Measurements from ENCODE around the gene GINS1. TPM values are rescaled to one million over a fixed set of nuclear protein-coding genes. Genes with fewer than 3 reads are reported as not detected.

The GINS1 gene
- total and polyA plus RNA-seq, 2 of the 13 experiments (the other 11 are each of a cell fraction or from before 2014, with no cell fraction given) = 14.6 to 59.9 TPM

DNA sequence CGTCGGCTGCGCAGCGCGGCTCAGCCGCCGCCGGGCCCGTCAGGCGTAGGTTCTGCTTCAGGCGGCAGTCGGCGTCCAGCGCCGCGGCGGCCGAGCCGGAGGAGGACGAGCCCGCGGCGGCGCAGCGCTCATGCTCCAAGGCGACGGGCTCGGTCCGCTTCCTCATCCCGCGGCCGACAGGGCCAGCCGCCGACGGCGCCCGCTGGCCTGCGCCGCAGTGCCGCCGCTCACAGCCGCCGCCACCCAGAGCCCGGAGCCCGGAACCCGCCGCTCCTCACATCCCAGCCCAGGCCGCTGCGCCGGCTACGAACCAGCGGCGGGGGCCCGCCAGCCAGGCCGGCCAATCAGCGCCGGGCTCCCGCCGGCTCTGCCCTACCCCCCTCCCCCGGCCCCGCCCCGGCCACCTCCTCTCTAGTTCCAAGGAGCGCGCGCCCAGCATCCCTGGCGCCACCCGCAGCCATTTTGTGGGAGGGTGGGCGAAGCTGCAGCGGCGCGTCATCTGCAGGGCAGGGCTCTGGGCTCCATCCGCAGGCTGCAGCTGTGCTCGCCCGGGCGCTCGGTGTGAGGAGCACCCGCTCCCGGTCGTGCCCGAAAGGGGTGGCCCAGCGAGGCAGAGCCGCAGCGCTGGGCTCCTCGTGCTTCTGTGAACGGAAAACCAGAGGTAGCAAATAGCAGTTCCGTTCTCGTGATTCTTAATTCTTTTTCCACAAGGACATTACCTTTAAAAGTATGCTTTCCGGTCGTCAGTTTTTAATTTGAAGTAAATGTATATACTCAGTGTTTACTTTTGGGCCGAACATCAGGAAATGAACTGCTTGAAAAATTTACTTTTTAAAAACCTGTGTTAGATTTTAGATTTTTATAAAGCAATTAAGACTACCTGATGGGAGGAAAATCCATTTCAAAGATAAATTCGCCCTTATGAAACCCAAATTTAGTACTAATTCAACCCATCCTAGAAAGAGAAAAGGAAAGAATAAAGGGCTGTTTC is 16.6 kb upstream of the GINS1 start, which contains the start of gene ABHD12 (continued):
- TF ChIP-seq RXRB (CRISPR knock-in tag; IDR thresholded peaks at IDR 0.05; ENCODE audit: borderline replicate concordance) (peak; percentile 82; the same call in 1 of the 2 replicates), ZNF34 (CRISPR knock-in tag; IDR thresholded peaks at IDR 0.05; ENCODE audit: borderline replicate concordance) (0 out of 2 replicates have a peak, but pooled peaks have one; percentile 84), GABPB1 (CRISPR knock-in tag; IDR thresholded peaks at IDR 0.05) (peak; percentile 84), ZKSCAN5 (CRISPR knock-in tag; IDR thresholded peaks at IDR 0.05) (no peak; the same call in 1 of the 2 replicates), HNF1A (IDR thresholded peaks at IDR 0.05; ENCODE audit: low read depth) (no peak), HNF1A (CRISPR knock-in tag; IDR thresholded peaks at IDR 0.05; ENCODE audit: borderline replicate concordance) (peak; percentile 83; the same call in 1 of the 2 replicates), STAG1 (CRISPR knock-in tag; IDR thresholded peaks at IDR 0.05) (peak; percentile 35), ZBTB42 (CRISPR knock-in tag; IDR thresholded peaks at IDR 0.05) (peak; percentile 92), ESRRA (CRISPR knock-in tag; IDR thresholded peaks at IDR 0.05; ENCODE audit: low read depth) (no peak; the same call in none of the 2 replicates), SIN3B (IDR thresholded peaks at IDR 0.05; ENCODE audit: low read length) (no peak), MXD1 (CRISPR knock-in tag; IDR thresholded peaks at IDR 0.05) (peak; percentile 40; the same call in 1 of the 2 replicates), YY1 (IDR thresholded peaks at IDR 0.05; ENCODE audit: insufficient read depth, insufficient replicate concordance, low read depth, low read length) (peak; percentile 98), RORA (CRISPR knock-in tag; IDR thresholded peaks at IDR 0.05) (no peak), GATA4 (IDR thresholded peaks at IDR 0.05; ENCODE audit: borderline replicate concordance, low read depth) (peak; percentile 72; the same call in 1 of the 2 replicates)
- TF ChIP-seq, protein P1, sequence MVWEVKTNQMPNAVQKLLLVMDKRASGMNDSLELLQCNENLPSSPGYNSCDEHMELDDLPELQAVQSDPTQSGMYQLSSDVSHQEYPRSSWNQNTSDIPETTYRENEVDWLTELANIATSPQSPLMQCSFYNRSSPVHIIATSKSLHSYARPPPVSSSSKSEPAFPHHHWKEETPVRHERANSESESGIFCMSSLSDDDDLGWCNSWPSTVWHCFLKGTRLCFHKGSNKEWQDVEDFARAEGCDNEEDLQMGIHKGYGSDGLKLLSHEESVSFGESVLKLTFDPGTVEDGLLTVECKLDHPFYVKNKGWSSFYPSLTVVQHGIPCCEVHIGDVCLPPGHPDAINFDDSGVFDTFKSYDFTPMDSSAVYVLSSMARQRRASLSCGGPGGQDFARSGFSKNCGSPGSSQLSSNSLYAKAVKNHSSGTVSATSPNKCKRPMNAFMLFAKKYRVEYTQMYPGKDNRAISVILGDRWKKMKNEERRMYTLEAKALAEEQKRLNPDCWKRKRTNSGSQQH (CRISPR knock-in tag; IDR thresholded peaks at IDR 0.05; ENCODE audit: low read depth) = 0 out of 2 replicates have a peak, but pooled peaks have one; percentile 18
- TF ChIP-seq, protein P2, sequence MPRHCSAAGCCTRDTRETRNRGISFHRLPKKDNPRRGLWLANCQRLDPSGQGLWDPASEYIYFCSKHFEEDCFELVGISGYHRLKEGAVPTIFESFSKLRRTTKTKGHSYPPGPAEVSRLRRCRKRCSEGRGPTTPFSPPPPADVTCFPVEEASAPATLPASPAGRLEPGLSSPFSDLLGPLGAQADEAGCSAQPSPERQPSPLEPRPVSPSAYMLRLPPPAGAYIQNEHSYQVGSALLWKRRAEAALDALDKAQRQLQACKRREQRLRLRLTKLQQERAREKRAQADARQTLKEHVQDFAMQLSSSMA (CRISPR knock-in tag; IDR thresholded peaks at IDR 0.05) = peak; percentile 42; the same call in 1 of the 2 replicates
- TF ChIP-seq, protein P3, sequence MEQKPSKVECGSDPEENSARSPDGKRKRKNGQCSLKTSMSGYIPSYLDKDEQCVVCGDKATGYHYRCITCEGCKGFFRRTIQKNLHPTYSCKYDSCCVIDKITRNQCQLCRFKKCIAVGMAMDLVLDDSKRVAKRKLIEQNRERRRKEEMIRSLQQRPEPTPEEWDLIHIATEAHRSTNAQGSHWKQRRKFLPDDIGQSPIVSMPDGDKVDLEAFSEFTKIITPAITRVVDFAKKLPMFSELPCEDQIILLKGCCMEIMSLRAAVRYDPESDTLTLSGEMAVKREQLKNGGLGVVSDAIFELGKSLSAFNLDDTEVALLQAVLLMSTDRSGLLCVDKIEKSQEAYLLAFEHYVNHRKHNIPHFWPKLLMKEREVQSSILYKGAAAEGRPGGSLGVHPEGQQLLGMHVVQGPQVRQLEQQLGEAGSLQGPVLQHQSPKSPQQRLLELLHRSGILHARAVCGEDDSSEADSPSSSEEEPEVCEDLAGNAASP (CRISPR knock-in tag; IDR thresholded peaks at IDR 0.05; ENCODE audit: borderline replicate concordance) = peak; percentile 75

All from HepG2 (cell line).